Nephron (organoid): ENCODE results near the gene AGAP1.

Experiments used
- H3K27ac Mint-ChIP-seq, 3 experiments: 2 replicates each; pipeline ENCODE4 v1.8.0; 2020; ENCODE audit warnings: mixed read lengths in 3 of 3, mild to moderate bottlenecking in 2 of 3, moderate library complexity in 1 of 3
- H3K27me3 Mint-ChIP-seq: 2 replicates; pipeline ENCODE4 v1.8.0; 2021; ENCODE audit warnings: low read depth, mild to moderate bottlenecking, moderate library complexity, mixed read lengths
- H3K36me3 Mint-ChIP-seq: 2 replicates; pipeline ENCODE4 v1.8.0; 2020; ENCODE audit warnings: low read depth, mixed read lengths
- H3K4me1 Mint-ChIP-seq: 2 replicates; pipeline ENCODE4 v1.8.0; 2020; ENCODE audit warnings: mixed read lengths
- H3K4me3 Mint-ChIP-seq, 3 experiments: 2 replicates each; pipeline ENCODE4 v1.8.0; 2020; ENCODE audit warnings: mild to moderate bottlenecking in 3 of 3, mixed read lengths in 3 of 3, moderate library complexity in 2 of 3
- H3K9me3 Mint-ChIP-seq: 2 replicates; pipeline ENCODE4 v1.8.0; 2020; ENCODE audit warnings: mixed read lengths
- TF ChIP-seq, protein P1 (sequence below), 3 experiments: fragments of 200-600 bp; sonication (generic); IDR thresholded peaks; one replicate each; pipeline ENCODE4 v1.5.0; 2021; ENCODE audit warnings: antibody characterized with exemption in 3 of 3; ENCODE audit not compliant: unreplicated experiment in 3 of 3

The AGAP1 gene

DNA sequence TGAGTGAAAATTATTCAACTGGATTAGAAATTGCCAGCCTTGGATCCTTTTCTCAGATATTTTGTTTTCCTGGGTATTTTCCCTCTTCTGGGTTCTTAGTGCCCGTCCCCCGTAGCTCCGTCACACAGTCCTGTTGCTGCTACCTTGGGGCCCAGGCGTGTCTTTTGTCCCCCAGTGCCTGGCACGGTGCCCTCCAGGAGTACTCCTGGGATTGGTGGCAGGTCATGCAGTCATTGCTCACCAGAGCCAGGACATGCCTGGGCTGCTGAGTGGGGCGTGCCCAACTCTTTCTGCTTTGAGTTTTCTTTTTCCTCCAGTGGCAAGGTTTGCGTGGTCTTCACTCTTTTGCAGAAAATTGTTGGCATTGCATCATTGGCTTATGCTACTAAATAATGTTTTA, 275.2 kb downstream of the AGAP1 start:
- Mint-ChIP-seq H3K36me3 (peaks cover 18% of the 10 kb centered on the region), H3K27ac (no peak overlapping the region), H3K9me3 (no peaks in the 10 kb centered on the region), H3K4me3 (no peak overlapping the region), H3K27me3 (no peaks in the 10 kb centered on the region), H3K4me1 (peaks cover 5% of the 10 kb centered on the region)
- TF ChIP-seq, protein P1, sequence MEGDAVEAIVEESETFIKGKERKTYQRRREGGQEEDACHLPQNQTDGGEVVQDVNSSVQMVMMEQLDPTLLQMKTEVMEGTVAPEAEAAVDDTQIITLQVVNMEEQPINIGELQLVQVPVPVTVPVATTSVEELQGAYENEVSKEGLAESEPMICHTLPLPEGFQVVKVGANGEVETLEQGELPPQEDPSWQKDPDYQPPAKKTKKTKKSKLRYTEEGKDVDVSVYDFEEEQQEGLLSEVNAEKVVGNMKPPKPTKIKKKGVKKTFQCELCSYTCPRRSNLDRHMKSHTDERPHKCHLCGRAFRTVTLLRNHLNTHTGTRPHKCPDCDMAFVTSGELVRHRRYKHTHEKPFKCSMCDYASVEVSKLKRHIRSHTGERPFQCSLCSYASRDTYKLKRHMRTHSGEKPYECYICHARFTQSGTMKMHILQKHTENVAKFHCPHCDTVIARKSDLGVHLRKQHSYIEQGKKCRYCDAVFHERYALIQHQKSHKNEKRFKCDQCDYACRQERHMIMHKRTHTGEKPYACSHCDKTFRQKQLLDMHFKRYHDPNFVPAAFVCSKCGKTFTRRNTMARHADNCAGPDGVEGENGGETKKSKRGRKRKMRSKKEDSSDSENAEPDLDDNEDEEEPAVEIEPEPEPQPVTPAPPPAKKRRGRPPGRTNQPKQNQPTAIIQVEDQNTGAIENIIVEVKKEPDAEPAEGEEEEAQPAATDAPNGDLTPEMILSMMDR (IDR thresholded peaks at IDR 0.05; ENCODE audit: unreplicated experiment in 3 of 3), result no peak

DNA sequence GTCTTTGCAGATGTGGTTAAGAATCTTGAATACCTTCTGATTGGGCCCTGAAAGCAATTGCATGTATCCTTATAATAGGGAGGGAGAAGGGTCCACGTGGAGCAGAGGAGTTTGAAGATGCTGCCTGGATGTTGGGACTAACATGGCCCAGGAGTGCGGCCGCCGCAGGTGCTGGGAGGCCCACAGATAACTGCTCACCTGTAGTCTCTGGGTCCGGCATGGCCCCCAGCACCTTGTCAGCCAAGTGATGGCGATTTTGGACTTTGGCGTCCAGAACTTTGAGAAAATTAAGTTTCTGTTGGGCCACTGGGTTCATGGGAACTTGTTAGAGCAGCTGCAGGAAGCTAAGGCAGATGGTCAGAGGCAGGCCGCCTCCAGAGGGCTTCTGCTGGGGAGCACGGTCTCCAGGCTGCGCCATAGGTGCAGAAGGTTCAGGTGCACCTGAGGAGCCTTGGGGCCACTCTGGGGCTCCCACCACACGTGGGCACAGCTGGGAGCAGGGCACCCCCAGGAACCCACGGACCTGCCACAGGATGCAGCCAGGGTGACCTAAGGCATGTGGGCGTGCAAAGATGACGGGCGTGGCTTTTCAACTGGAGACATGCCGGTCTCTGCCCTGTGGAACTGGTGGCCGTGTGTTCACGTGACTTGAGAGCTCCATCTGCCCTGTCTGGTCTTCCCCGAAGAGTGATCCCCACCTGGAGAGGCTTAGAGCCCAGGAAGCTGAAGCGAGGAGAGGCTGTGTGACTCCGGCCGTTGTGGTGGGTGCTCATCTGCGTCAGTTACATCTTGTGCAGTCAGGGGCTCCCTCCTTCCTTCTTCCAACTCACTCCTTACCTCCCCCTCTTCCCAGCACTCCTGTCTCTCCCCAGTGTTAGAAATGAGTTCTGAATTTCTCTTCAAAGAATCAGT, 277.3 kb downstream of the AGAP1 start:
- peaks cover 18% of the 10 kb centered on the region for H3K36me3 Mint-ChIP-seq
- H3K9me3 Mint-ChIP-seq, result no peaks in the 10 kb centered on the region
- H3K4me3 Mint-ChIP-seq, result no peak overlapping the region
- peaks cover 4% of the 10 kb centered on the region for H3K4me1 Mint-ChIP-seq
- TF ChIP-seq, protein P1 (IDR thresholded peaks at IDR 0.05; ENCODE audit: unreplicated experiment in 3 of 3), result no peak
- H3K27ac Mint-ChIP-seq, result no peak overlapping the region
- H3K27me3 Mint-ChIP-seq, result no peaks in the 10 kb centered on the region

DNA sequence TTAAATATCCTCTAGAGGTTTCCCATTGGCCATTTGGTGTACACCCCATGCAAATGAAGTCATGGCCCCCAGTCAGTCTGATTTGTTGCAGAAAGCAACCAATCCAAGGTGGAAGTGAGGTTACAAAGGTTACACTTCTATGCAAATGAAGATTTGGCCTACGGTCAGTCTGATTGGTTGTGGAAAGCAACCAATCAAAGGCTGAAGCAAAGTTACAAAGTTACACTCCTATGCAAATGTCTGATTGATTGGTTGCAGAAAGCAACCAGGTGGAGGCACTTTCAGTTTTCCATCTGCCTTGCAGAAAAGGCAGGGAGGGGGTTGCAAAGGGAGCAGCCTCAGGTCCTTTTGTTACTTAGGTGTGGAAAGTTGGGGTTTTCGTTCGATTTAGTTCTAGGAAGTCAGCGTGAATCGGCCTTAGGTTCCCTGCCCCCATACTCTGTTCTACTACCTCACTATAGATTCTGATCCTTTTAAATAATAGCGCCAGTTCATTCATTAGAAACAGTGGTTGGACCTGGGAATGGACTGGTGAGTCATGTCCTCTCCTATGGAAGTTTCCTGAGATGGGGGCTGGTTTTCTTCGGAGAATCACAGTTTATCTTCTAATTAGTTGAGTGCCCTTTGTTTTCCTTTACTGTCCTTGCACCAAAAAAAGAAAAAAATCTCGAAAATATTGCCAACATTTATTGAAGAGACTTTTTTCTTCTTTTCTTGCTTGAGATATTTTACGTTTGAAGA, 279.5 kb downstream of the AGAP1 start:
- TF ChIP-seq, protein P1 (IDR thresholded peaks at IDR 0.05; ENCODE audit: unreplicated experiment in 3 of 3), result no peak
- Mint-ChIP-seq H3K27me3 (no peaks in the 10 kb centered on the region), H3K4me3 (no peak overlapping the region), H3K4me1 (no peaks in the 10 kb centered on the region), H3K27ac (no peak overlapping the region), H3K36me3 (peaks cover 14% of the 10 kb centered on the region), H3K9me3 (no peaks in the 10 kb centered on the region)

DNA sequence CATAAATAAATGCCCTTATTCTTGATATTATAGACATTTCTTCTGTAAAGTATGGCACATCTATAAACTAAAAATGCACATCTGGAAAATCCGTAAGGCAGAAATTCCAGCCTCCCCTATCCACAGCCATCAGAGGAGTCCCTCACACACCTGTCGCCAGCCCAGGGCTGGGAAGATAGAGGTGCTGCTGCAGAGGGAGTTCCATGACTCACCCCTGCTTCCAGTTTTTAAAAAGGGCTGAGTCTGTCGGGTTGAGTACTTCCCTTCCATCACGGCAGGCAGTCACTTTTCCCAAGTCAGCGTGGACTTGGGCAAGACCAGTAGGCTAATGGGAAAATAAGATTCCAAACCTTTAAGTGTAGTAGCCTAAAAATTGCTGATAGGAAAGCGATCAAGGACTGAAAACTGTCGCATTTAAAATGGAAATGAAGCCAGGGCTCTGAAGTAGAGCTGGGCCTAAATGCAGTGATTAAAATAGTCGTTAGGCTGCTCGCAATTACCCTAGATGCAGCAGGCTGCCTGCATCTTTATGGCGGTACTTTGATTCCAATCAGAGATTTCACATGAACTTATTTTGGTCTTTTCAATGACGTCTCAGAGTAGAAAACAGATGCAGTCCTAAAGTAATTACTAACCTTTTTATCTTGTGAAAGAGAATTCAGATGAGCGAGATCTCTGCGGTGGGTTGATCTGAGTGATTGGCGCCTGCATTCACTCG, 280.5 kb downstream of the AGAP1 start:
- Mint-ChIP-seq H3K27ac (no peak overlapping the region), H3K4me1 (no peaks in the 10 kb centered on the region), H3K36me3 (peaks cover 14% of the 10 kb centered on the region), H3K9me3 (no peaks in the 10 kb centered on the region), H3K27me3 (peaks cover 2% of the 10 kb centered on the region), H3K4me3 (no peak overlapping the region)
- TF ChIP-seq, protein P1 (IDR thresholded peaks at IDR 0.05; ENCODE audit: unreplicated experiment in 3 of 3), result no peak

DNA sequence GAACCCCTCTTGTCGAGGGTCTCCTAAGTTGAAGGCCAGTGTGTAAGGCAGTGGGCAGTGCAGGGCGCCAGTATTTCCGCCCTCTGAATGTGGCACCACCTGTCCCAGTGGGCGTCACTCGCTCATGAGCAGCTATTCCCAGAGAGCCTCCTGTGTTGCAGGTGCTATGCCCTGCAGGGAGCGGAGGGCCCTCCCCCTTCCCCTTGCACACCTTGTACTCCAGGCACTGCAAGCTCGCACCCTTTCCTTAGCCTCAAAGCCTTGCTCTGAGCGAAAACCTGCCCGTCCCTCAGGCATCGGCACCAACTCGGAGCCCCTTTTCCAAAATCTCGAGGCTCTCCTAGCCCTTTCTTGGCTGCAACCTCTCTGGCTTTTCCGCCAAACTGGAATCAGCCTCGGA, 282.7 kb downstream of the AGAP1 start:
- TF ChIP-seq, protein P1 (IDR thresholded peaks at IDR 0.05; ENCODE audit: unreplicated experiment in 3 of 3), result no peak
- Mint-ChIP-seq H3K36me3 (peaks cover 10% of the 10 kb centered on the region), H3K27me3 (peaks cover 3% of the 10 kb centered on the region), H3K9me3 (no peaks in the 10 kb centered on the region), H3K27ac (no peak overlapping the region), H3K4me1 (no peaks in the 10 kb centered on the region), H3K4me3 (no peak overlapping the region)
